Mammary epithelial cell (primary cell): Measurements from ENCODE around the gene MYO7B.

Experiments used
- CTCF ChIP-seq, 2 donors: IDR thresholded peaks in 1 of 2; conservative IDR thresholded peaks in 1 of 2; 2 replicates each; pipeline ENCODE4 v1.5.1; 2011 to 2012; ENCODE audit warnings: inconsistent platforms in 2 of 2, low read length in 2 of 2, mild to moderate bottlenecking in 2 of 2, control low read depth in 1 of 2, low read depth in 1 of 2; ENCODE audit not compliant: insufficient read depth in 1 of 2; ENCODE audit errors: extremely low read depth in 1 of 2
- EZH2 ChIP-seq: IDR thresholded peaks from 2 replicates; pipeline ENCODE4 v1.6.1; 2012; ENCODE audit warnings: low read length, inconsistent platforms, borderline replicate concordance

- TF ChIP-seq CTCF (conservative IDR thresholded peaks at IDR 0.05 in 1 of 2, IDR thresholded peaks at IDR 0.05 in 1 of 2; ENCODE audit: extremely low read depth in 1 of 2, insufficient read depth in 1 of 2, low read depth in 1 of 2, low read length in 2 of 2), result no peak
- no peak for TF ChIP-seq EZH2
Observed at GRCh38 chr2:127527001-127527804, 8.3 kb upstream of the MYO7B start.
